ENCODE data around the gene IGFBP7.
"Not testable (repeated sequence)": the region's sequence is repeated elsewhere in the genome, so short reads cannot be mapped to it uniquely, and the experiment has no call there.

IGFBP7 gene

GRCh38 chr4:57065730-57066482, 44.3 kb downstream of the IGFBP7 start:
- DNase-seq = no peak

- DNase-seq = no peak
These were observed 45.1 kb downstream of the IGFBP7 start for GRCh38 chr4:57064811-57065711.

- no peak for DNase-seq
These were observed 46.1 kb downstream of the IGFBP7 start for GRCh38 chr4:57064120-57064519.

- DNase-seq = no peak
These were observed 46.7 kb downstream of the IGFBP7 start for GRCh38 chr4:57063518-57063917.

- DNase-seq = no peak
These were observed 48.8 kb downstream of the IGFBP7 start for GRCh38 chr4:57061395-57061794.

- not testable (repeated sequence) for DNase-seq
These were observed 49.5 kb downstream of the IGFBP7 start for GRCh38 chr4:57060717-57061067.

GRCh38 chr4:57059890-57060716, 50.1 kb downstream of the IGFBP7 start:
- DNase-seq = no peak

GRCh38 chr4:57055886-57056285, 54.3 kb downstream of the IGFBP7 start:
- DNase-seq = no peak

GRCh38 chr4:57053508-57053907, 56.7 kb downstream of the IGFBP7 start:
- DNase-seq = no peak

- DNase-seq = no peak
These were observed 58.7 kb downstream of the IGFBP7 start for GRCh38 chr4:57051524-57051923.

GRCh38 chr4:57051095-57051494, 59.1 kb downstream of the IGFBP7 start:
- no peak for DNase-seq

- no peak for DNase-seq
These were observed 61.4 kb downstream of the IGFBP7 start for GRCh38 chr4:57048590-57049304.

GRCh38 chr4:57047046-57047445, 63.1 kb downstream of the IGFBP7 start:
- not testable (repeated sequence) for DNase-seq

- DNase-seq = no peak
These were observed 65.2 kb downstream of the IGFBP7 start for GRCh38 chr4:57044996-57045395.

- DNase-seq = no peak
These were observed 65.9 kb downstream of the IGFBP7 start for GRCh38 chr4:57044279-57044678.

- DNase-seq = no peak
These were observed 66.6 kb downstream of the IGFBP7 start for GRCh38 chr4:57043347-57044251.

GRCh38 chr4:57042711-57043169, 67.4 kb downstream of the IGFBP7 start:
- DNase-seq = no peak

GRCh38 chr4:57041020-57041419, 69.2 kb downstream of the IGFBP7 start:
- no peak for DNase-seq

GRCh38 chr4:57040510-57040909, 69.7 kb downstream of the IGFBP7 start:
- DNase-seq = no peak

- no peak for DNase-seq
These were observed 70.8 kb downstream of the IGFBP7 start for GRCh38 chr4:57039345-57039744.

- peak; percentile 12 to 16 for DNase-seq
These were observed 72.1 kb downstream of the IGFBP7 start for GRCh38 chr4:57037982-57038604.

Data from NCI-H2081 (cell line).